Lower leg skin (tissue), 4 donors: ENCODE data around the gene MUS81. TPM values are rescaled to one million over a fixed set of nuclear protein-coding genes. Genes with fewer than 3 reads are reported as not detected.
A peak's percentile ranks its signal among the peaks of the same experiment; 100 is the strongest.

Source experiments
- DNase-seq, 2 donors: peaks; one replicate each; pipeline ENCODE4 v3.0.0-alpha.2; 2019; ENCODE audit warnings: low spot score in 2 of 2
- H3K4me3 ChIP-seq: fragments of 200-600 bp; sonication (generic); 2 replicates; pipeline ENCODE4 v1.5.1; 2017; ENCODE audit warnings: mild to moderate bottlenecking, low read depth; ENCODE audit not compliant: poor library complexity, severe bottlenecking
- POLR2A ChIP-seq, 2 donors: fragments of 450-650 bp; IDR thresholded peaks; one replicate each; pipeline ENCODE4 v1.6.1; 2016 to 2017; ENCODE audit warnings: antibody characterized with exemption in 2 of 2, mild to moderate bottlenecking in 1 of 2, moderate library complexity in 1 of 2
- WGBS, 2 donors: methylation state at CpG; one replicate each; pipeline ENCODE4 v1.1.5; 2018; 5-methylcytosine and 5-hydroxymethylcytosine counted together
- intact Hi-C: fragments of 100-400 bp; cut with DNase I; formaldehyde crosslinking; loops from one replicate; pipeline ENCODE4 v1.15.0; 2023; ENCODE audit warnings: low total_unique reads
- total RNA-seq, 4 donors: library from RNA; depleted of rRNA; stranded (reverse); fragments of >200 nt; gene quantifications; one replicate each; pipeline ENCODE4 v1.1.0, GENCODE V29; 2016
- TF ChIP-seq, protein P1 (sequence below), 3 donors: fragments of 450-650 bp; IDR thresholded peaks; one replicate each; pipeline ENCODE4 v1.5.1; 2016; ENCODE audit warnings: antibody characterized with exemption in 3 of 3, mild to moderate bottlenecking in 3 of 3, moderate library complexity in 2 of 3

Gene MUS81
- total RNA-seq, 4 donors from 2014 or later = 29.3 to 38.1 (median 37.1) TPM

GRCh38 chr11:65896034-65896999, 36.1 kb downstream of the MUS81 start:
- H3K4me3 ChIP-seq = no peak overlapping the region
- 86 to 93% methylated on average over 14 of the region's 14 CpGs for WGBS, 2 donors
- intact Hi-C loops = no loop called here
- no peak for TF ChIP-seq POLR2A (IDR thresholded peaks at IDR 0.05)
- TF ChIP-seq, protein P1, sequence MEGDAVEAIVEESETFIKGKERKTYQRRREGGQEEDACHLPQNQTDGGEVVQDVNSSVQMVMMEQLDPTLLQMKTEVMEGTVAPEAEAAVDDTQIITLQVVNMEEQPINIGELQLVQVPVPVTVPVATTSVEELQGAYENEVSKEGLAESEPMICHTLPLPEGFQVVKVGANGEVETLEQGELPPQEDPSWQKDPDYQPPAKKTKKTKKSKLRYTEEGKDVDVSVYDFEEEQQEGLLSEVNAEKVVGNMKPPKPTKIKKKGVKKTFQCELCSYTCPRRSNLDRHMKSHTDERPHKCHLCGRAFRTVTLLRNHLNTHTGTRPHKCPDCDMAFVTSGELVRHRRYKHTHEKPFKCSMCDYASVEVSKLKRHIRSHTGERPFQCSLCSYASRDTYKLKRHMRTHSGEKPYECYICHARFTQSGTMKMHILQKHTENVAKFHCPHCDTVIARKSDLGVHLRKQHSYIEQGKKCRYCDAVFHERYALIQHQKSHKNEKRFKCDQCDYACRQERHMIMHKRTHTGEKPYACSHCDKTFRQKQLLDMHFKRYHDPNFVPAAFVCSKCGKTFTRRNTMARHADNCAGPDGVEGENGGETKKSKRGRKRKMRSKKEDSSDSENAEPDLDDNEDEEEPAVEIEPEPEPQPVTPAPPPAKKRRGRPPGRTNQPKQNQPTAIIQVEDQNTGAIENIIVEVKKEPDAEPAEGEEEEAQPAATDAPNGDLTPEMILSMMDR (IDR thresholded peaks at IDR 0.05) = no peak
- no peak for DNase-seq

- WGBS, 2 donors = 78 to 81% methylated on average over 4 of the region's 4 CpGs
These were observed 36.8 kb downstream of the MUS81 start for GRCh38 chr11:65897020-65897471.

DNA sequence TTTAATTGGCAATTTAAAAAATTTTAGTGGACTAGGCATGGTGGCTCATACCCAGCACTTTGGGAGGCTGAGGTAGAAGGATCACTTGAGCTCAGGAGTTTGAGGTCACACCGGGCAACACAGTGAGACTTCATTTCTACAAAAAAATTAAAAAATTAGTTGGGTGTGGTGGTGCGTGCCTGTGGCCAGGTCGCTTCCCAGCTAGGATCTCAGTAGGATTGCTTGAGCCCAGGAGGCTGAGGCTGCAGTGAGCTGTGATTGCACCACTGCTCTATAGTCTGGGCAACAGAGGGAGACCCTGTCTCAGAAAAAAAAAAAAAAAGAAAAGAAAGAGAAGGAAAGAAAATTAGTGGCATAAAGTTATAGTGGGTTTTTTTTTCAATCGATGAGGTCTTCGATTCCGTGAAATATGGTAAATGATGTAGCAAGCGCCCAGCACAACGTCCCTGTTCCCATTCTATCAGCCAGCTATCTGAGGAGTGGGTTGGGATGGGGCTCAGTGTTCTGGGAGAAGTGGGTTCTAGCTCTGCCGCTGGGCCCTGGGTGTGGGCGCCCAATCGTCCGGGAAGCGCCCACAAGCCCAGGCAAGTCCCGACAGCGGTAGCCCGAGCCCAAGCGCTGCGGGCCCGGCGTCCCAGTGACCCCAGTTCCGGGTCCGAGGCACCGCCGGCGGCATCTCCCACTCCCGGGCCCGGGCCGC, 38.6 kb downstream of the MUS81 start:
- intact Hi-C loops = no loop called here
- DNase-seq = no peak
- H3K4me3 ChIP-seq = no peak overlapping the region
- TF ChIP-seq, protein P1 (IDR thresholded peaks at IDR 0.05) = no peak
- no peak for TF ChIP-seq POLR2A (IDR thresholded peaks at IDR 0.05)
- 28 to 77% methylated on average over 8 to 23 of the region's 28 CpGs for WGBS, 2 donors

More at GRCh38 chr11:65897020-65897471, 36.8 kb downstream of the MUS81 start:
- TF ChIP-seq POLR2A (IDR thresholded peaks at IDR 0.05) = no peak
- TF ChIP-seq, protein P1 (IDR thresholded peaks at IDR 0.05) = no peak
- DNase-seq = no peak
- intact Hi-C loops = no loop called here
- no peak overlapping the region for H3K4me3 ChIP-seq

DNA sequence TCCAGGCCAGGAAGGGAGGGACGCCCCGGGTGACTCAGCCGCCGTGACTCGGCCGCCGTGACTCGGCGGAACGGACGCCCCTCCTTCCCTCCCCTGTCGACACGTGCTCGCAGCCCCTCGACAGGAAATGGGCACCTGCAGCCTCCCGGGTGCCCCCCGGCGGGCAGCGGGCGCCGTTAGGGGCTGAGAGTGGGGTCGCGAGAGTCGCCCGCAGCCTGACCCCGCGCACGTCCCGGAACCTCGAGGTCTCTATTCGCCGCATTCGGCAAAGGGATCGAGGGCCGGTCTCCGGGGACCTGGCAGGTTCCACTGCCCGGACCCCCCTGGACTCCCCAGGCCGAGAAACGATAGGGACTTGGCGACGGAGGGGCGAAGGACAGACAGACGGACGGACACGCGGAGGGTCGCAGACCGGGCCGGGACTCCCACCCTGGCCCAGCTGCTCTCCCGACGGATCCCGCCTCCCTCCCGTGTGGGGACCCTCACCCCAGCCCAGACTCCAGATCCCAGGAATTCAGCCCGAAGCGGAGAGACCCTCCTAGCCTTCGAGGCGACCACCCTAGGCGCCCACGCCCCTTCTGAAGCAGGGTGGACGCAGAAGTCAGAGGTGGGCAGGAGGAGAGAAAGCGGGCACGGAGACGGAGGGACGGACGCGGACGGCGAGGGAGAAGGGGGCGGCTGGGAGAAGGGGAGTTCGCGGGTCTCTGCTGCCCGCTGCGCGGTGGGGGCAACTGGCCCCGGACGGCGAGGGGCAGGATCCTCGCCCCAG, 39.3 kb downstream of the MUS81 start:
- peak in 1 of 2 donors; percentile 95 for DNase-seq
- intact Hi-C loops = no loop called here
- WGBS, 2 donors = 2 to 5% methylated on average over 23 to 47 of the region's 78 CpGs
- TF ChIP-seq, protein P1 (IDR thresholded peaks at IDR 0.05) = no peak
- no peak for TF ChIP-seq POLR2A (IDR thresholded peaks at IDR 0.05)
- H3K4me3 ChIP-seq = peak overlapping the region; percentile 26

DNA sequence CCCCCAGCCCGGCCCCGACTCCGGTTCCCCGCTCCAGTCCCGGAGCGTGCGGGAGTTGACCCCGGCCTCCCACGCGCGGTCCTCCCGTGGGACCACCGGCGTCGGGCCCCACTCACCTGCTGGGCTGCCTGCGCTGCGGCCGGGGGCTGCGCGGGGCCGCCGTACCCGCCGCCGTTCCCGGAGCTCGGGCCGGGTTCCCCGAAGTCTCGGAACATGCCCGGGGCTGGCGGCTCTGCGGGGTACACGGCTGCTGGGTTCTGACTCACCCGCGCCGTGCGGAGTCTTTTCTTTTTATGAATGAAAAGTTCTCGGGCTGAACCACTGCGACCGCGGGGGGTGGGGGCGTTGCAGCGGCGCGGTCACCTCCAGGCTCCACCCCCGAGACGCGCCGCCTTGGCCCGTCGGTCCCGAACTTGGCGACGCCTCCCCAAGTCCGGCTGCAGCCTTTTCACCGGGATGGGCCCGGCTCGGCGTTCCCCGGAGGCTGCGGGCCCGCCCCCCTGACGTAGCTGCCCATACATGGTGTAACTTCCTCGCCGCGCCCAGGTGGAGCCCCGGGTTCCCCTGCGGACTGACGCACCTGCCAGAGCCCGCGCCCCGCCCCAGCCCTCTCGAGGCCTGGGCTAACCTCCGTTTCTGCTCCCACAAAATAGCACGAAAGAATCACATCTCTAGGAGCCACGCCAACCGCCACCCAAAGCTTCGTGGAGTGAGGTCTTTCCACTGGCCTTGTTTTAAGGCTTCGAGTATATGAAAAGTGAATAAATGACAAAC, 40.1 kb downstream of the MUS81 start, which contains the start of gene FOSL1:
FOSL1 (minus strand) TSS at position 264 of the 774 bp plus-strand sequence; CDS start at position 215, 49 bp downstream.
- peak; percentile 75 to 98 for DNase-seq

More for the DNA sequence above, 40.1 kb downstream of the MUS81 start, which contains the start of gene FOSL1:
- intact Hi-C loops = no loop called here
- H3K4me3 ChIP-seq = peak within 1 kb of the TSS; percentile 26
- no peak for TF ChIP-seq POLR2A (IDR thresholded peaks at IDR 0.05)
- TF ChIP-seq, protein P1 (IDR thresholded peaks at IDR 0.05) = no peak
- WGBS, 2 donors = 3 to 11% methylated on average over 17 to 62 of the region's 80 CpGs
